22Rv1 (cell line): ENCODE measurements around the gene PLEKHJ1.

Source experiments
- H3K27ac ChIP-seq: fragments of 450-650 bp; 2 replicates; pipeline ENCODE4 v1.5.1; 2017
- ZFX ChIP-seq: fragments of 450-650 bp; IDR thresholded peaks from 2 replicates; pipeline ENCODE4 v1.6.1; 2017; ENCODE audit warnings: antibody characterized with exemption, borderline replicate concordance
- TF ChIP-seq, protein P1 (sequence below): fragments of 450-650 bp; IDR thresholded peaks from 2 replicates; pipeline ENCODE4 v1.5.1; 2017; ENCODE audit warnings: mild to moderate bottlenecking

PLEKHJ1 gene

DNA sequence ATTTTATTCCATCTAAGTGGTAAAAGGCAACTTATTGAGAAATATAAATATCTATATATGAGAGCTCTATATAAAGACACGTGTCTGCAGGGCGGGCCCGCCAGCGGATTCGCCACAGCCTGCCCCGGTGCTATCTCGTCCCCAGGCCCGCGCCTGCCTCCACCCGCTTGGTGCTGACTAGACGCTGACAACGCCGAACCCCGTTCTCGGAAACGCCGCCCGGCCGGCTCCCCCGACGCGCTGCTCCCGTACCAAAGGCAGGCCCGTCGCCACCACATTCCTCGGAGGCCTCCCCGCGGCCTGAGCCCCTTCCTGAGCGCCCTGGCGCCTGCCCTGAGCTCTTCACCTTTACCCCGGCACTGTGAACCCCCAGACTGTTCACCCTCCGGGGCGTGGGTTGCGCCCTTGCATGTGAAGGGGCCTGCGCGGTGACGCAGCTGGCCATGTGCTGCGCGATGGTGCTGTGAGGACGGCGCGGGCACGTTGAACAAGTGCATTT is 6.0 kb downstream of the PLEKHJ1 start:
- TF ChIP-seq, protein P1, sequence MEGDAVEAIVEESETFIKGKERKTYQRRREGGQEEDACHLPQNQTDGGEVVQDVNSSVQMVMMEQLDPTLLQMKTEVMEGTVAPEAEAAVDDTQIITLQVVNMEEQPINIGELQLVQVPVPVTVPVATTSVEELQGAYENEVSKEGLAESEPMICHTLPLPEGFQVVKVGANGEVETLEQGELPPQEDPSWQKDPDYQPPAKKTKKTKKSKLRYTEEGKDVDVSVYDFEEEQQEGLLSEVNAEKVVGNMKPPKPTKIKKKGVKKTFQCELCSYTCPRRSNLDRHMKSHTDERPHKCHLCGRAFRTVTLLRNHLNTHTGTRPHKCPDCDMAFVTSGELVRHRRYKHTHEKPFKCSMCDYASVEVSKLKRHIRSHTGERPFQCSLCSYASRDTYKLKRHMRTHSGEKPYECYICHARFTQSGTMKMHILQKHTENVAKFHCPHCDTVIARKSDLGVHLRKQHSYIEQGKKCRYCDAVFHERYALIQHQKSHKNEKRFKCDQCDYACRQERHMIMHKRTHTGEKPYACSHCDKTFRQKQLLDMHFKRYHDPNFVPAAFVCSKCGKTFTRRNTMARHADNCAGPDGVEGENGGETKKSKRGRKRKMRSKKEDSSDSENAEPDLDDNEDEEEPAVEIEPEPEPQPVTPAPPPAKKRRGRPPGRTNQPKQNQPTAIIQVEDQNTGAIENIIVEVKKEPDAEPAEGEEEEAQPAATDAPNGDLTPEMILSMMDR = no peak
- TF ChIP-seq ZFX = no peak
- H3K27ac ChIP-seq = peak overlapping the region; percentile 96; the same call in 1 of the 2 replicates

DNA sequence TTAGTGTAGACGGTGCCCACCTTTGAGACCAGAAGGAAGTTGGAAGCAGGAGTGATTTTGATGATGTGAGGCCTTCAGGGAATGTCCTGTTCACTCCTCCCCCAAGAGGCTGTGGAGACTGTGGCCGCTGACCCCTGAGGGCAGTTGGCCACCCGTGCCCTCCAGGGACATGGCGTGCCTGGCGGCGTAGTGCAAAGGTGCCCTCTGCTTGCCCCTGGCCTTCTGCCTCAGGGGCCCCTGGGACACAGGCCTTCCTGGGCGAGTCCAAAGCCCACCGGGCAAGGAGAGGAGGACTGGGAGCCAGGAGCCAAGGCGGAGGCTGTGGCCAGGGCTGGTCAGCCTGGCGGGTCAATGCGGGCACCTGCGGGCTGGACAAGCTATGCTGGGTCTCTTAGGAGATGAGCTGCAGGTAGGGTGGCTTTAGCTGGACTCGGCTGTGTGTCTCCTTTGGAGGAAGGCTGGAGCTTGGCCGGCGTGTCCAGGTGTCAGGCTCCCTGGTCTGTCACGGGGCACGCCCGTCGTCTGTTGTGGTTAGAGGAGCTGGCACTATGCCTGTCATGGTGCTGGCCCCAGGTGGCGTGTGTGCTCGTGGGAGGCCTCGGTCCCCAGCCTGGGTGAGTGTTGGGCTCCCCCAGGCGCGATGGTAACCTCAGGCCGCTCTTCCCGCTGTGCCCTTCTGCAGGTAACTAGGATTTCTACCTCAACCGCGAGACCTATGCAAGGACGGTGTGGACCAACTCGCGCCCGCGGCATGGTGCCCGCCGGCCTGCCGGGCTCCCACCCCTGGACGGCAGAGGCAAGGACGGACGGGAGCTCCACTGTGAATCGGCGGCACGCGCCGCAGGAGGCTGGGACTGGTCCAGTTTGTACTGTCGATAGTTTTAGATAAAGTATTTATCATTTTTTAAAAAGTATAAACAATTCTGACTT is 6.8 kb downstream of the PLEKHJ1 start:
- H3K27ac ChIP-seq = peak overlapping the region; percentile 96; the same call in 1 of the 2 replicates
- no peak for TF ChIP-seq ZFX
- TF ChIP-seq, protein P1 = no peak

DNA sequence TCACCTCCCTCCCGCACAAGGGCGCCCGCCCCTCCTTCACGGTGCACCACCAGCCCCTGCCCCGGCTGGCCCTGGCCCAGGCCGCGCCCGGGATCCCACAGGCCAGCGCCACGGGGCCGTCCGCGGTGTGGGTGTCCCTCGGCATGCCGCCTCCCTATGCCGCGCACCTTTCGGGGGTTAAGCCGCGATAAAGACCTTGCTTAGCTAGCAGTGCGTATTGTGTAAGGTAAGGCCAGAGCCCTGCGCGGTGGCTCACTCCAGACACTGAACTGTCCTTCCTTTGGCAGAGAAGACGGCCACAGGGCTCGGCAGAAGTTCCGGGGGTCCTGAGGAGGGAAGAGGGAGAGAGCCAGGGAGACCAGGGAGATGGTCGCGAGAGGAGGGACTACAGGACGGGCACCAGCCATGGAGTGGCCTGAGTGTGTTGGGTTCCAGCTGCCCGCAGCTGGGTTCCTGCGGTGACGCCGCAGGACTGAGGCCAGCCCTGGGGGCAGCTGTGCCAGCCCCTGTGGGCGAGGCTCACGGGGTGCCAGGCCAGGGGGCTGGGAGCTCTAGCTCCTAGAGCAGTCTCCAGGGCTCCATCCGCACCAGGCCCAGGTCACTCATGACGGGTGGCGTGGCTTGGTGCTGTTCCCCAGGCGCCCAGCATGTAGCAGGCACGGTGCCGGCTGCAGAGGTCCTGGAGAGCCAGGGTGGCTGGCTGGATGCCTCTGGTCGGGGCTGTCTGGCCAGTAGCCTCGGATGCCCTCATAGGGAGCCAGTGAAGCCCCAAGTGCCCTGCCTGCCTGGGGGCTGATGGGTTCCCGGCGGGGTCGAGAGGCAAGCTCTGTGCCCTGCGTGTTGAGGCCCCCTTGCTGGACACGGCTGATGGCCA is 7.7 kb downstream of the PLEKHJ1 start:
- TF ChIP-seq, protein P1 = no peak
- TF ChIP-seq ZFX = no peak
- no peak overlapping the region for H3K27ac ChIP-seq

DNA sequence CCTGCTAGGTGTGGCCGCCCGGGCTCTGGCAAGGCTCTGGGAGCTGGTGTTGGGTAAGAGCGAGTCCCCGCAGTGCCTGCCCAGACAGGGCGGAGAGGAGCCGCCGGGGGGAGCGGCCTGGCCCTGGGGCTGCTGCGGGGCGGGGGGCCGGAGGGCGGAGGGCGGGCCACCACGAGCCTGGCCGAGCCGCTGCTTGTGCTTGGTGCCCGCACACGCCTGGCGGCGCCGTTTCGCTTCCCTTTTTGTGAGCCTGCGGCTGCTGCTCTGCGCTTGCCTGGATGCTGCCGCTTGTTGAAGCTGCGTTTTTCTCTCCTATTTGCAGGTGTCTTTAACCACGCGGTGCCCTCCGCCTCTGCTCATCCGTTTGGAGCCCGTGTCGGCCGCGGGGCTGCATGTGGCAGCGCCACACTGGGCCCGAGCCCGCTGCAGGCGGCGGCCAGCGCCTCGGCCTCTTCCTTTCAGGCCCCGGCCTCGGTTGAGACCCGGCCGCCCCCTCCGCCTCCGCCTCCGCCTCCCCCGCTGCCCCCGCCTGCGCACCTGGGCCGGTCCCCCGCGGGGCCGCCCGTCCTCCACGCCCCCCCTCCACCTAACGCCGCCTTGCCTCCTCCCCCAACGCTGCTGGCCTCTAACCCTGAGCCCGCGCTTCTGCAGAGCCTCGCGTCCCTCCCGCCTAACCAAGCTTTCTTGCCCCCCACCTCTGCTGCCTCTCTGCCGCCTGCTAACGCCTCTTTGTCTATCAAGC is 8.5 kb downstream of the PLEKHJ1 start:
- no peak for TF ChIP-seq ZFX
- TF ChIP-seq, protein P1 = no peak
- H3K27ac ChIP-seq = no peak overlapping the region

DNA sequence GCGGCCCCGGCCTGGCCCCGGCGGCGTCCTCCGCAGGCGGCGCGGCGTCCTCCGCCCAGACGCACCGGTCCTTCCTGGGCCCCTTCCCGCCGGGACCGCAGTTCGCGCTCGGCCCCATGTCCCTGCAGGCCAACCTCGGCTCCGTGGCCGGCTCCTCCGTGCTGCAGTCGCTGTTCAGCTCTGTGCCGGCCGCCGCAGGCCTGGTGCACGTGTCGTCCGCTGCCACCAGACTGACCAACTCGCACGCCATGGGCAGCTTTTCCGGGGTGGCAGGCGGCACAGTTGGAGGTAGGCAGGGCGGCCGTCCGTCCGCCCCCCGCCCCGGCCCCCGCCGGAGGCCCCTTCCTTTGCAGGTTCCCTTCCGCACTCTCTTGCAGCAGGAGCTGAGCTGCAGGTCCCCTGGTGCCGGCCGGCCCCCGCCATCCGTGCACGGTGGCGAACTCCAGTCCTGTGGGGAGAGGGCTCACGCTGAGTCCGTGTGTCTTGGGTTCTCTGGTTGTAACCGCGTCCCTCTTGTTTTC is 9.2 kb downstream of the PLEKHJ1 start:
- TF ChIP-seq, protein P1 = no peak
- TF ChIP-seq ZFX = no peak
- no peak overlapping the region for H3K27ac ChIP-seq

DNA sequence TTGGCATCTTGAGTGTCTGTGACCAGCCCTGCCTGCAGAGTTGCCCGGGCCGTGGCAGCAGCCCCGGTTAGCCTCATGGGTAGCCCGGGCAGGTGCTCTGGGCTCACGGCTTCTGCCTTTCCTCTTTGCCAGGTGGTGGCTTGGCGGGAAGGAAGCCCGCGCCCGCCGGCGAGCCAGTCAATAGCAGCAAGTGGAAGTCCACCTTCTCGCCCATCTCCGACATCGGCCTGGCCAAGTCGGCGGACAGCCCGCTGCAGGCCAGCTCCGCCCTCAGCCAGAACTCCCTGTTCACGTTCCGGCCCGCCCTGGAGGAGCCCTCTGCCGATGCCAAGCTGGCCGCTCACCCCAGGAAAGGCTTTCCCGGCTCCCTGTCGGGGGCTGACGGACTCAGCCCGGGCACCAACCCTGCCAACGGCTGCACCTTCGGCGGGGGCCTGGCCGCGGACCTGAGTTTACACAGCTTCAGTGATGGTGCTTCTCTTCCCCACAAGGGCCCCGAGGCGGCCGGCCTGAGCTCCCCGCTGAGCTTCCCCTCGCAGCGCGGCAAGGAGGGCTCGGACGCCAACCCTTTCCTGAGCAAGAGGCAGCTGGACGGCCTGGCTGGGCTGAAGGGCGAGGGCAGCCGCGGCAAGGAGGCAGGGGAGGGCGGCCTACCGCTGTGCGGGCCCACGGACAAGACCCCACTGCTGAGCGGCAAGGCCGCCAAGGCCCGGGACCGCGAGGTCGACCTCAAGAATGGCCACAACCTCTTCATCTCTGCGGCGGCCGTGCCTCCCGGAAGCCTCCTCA is 9.9 kb downstream of the PLEKHJ1 start:
- TF ChIP-seq ZFX = no peak
- TF ChIP-seq, protein P1 = no peak
- no peak overlapping the region for H3K27ac ChIP-seq
